H9 (cell line): Measurements from ENCODE around the gene ANKFY1. TPM values are rescaled to one million over a fixed set of nuclear protein-coding genes. Genes with fewer than 3 reads are reported as not detected.
A peak's percentile ranks its signal among the peaks of the same experiment; 100 is the strongest.

Source experiments
- DNase-seq: peaks from one replicate; pipeline ENCODE4 v3.0.0-alpha.2; 2017
- H2AFZ ChIP-seq: one replicate; pipeline ENCODE4 v1.6.1; 2013; ENCODE audit warnings: mild to moderate bottlenecking, low read length, control low read depth, moderate library complexity
- H2AK5ac ChIP-seq: 2 replicates; pipeline ENCODE4 v1.6.1; 2013; ENCODE audit warnings: low read length, control low read depth, mixed read lengths; ENCODE audit not compliant: insufficient read length
- H2BK120ac ChIP-seq: one replicate; pipeline ENCODE4 v1.6.1; 2013; ENCODE audit warnings: low read depth, mild to moderate bottlenecking, low read length, control low read depth, inconsistent platforms; ENCODE audit not compliant: poor library complexity, severe bottlenecking
- H2BK12ac ChIP-seq: 2 replicates; pipeline ENCODE4 v1.6.1; 2013; ENCODE audit warnings: low read length, control low read depth, mixed read lengths, low read depth; ENCODE audit not compliant: insufficient read length
- H2BK15ac ChIP-seq: 2 replicates; pipeline ENCODE4 v1.6.1; 2013; ENCODE audit warnings: low read depth, low read length, control low read depth
- H2BK20ac ChIP-seq: one replicate; pipeline ENCODE4 v1.6.1; 2013; ENCODE audit warnings: low read depth, mild to moderate bottlenecking, low read length, control low read depth, inconsistent platforms; ENCODE audit not compliant: poor library complexity, severe bottlenecking
- H2BK5ac ChIP-seq: 2 replicates; pipeline ENCODE4 v1.6.1; 2013; ENCODE audit warnings: low read length, control low read depth, mixed read lengths; ENCODE audit not compliant: insufficient read length
- H3K14ac ChIP-seq: 2 replicates; pipeline ENCODE4 v1.6.1; 2013; ENCODE audit warnings: low read length, control low read depth; ENCODE audit not compliant: insufficient read depth
- H3K18ac ChIP-seq: 2 replicates; pipeline ENCODE4 v1.6.1; 2013; ENCODE audit warnings: low read depth, mild to moderate bottlenecking, mixed read lengths, low read length, control low read depth; ENCODE audit not compliant: insufficient read length
- H3K23ac ChIP-seq: 2 replicates; pipeline ENCODE4 v1.6.1; 2013; ENCODE audit warnings: low read length, control low read depth, mixed read lengths, low read depth; ENCODE audit not compliant: insufficient read length
- H3K23me2 ChIP-seq: 2 replicates; pipeline ENCODE4 v1.6.1; 2013; ENCODE audit warnings: low read depth, mild to moderate bottlenecking, mixed read lengths, low read length, control low read depth; ENCODE audit not compliant: insufficient read length, poor library complexity, severe bottlenecking
- H3K27ac ChIP-seq: 2 replicates; pipeline ENCODE4 v1.5.1; 2013; ENCODE audit warnings: low read length, control low read depth, mixed read lengths, low read depth; ENCODE audit not compliant: insufficient read length
- H3K27me3 ChIP-seq: 2 replicates; pipeline ENCODE4 v1.6.1; 2013; ENCODE audit warnings: low read length, control low read depth, inconsistent platforms; ENCODE audit not compliant: insufficient read depth
- H3K4ac ChIP-seq: 2 replicates; pipeline ENCODE4 v1.6.1; 2013; ENCODE audit warnings: low read depth, mild to moderate bottlenecking, control low read depth, inconsistent platforms, low read length, moderate library complexity
- H3K4me1 ChIP-seq: 2 replicates; pipeline ENCODE4 v1.6.1; 2013; ENCODE audit warnings: low read length, control low read depth, inconsistent platforms; ENCODE audit not compliant: insufficient read depth
- H3K4me2 ChIP-seq: 2 replicates; pipeline ENCODE4 v1.6.1; 2013; ENCODE audit warnings: low read length, control low read depth, mixed read lengths; ENCODE audit not compliant: insufficient read length, insufficient read depth
- H3K56ac ChIP-seq: 2 replicates; pipeline ENCODE4 v1.6.1; 2013; ENCODE audit warnings: low read depth, mild to moderate bottlenecking, mixed read lengths, low read length, control low read depth; ENCODE audit not compliant: insufficient read length
- H3K79me1 ChIP-seq: 2 replicates; pipeline ENCODE4 v1.6.1; 2013; ENCODE audit warnings: low read depth, mild to moderate bottlenecking, moderate library complexity, low read length, control low read depth, inconsistent platforms; ENCODE audit not compliant: insufficient read depth, poor library complexity, severe bottlenecking
- H3K79me2 ChIP-seq: 2 replicates; pipeline ENCODE4 v1.6.1; 2013; ENCODE audit warnings: low read length, control low read depth, inconsistent platforms; ENCODE audit not compliant: insufficient read depth
- H3K9ac ChIP-seq: 2 replicates; pipeline ENCODE4 v1.6.1; 2013; ENCODE audit warnings: low read length, control low read depth, mixed read lengths; ENCODE audit not compliant: insufficient read length; ENCODE audit errors: extremely low read depth
- H3K9me3 ChIP-seq: one replicate; pipeline ENCODE4 v1.6.1; 2013; ENCODE audit warnings: low read depth, low read length, inconsistent platforms; ENCODE audit not compliant: control insufficient read depth
- H3T11ph ChIP-seq: one replicate; pipeline ENCODE4 v1.6.1; 2013; ENCODE audit warnings: mild to moderate bottlenecking, low read length, control low read depth, inconsistent platforms
- H4K20me1 ChIP-seq: one replicate; pipeline ENCODE4 v1.6.1; 2013; ENCODE audit not compliant: control insufficient read depth, insufficient read length, insufficient read depth
- H4K5ac ChIP-seq: 2 replicates; pipeline ENCODE4 v1.6.1; 2013; ENCODE audit warnings: low read depth, mild to moderate bottlenecking, mixed read lengths, low read length, control low read depth; ENCODE audit not compliant: insufficient read length
- H4K8ac ChIP-seq: replicated peaks from 2 replicates; pipeline ENCODE4 v1.6.1; 2013; ENCODE audit warnings: low read length, control low read depth, mixed read lengths, low read depth; ENCODE audit not compliant: insufficient read length
- H4K91ac ChIP-seq: 2 replicates; pipeline ENCODE4 v1.6.1; 2013; ENCODE audit warnings: low read depth, mild to moderate bottlenecking, moderate library complexity, mixed read lengths, low read length, control low read depth; ENCODE audit not compliant: insufficient read length
- H3K27ac Mint-ChIP-seq, 3 experiments: 2 replicates in 2 of 3; 3 replicates in 1 of 3; pipeline ENCODE4 v1.8.0; 2020 to 2021; ENCODE audit warnings: mixed read lengths in 3 of 3, mild to moderate bottlenecking in 1 of 3, moderate library complexity in 1 of 3
- H3K27me3 Mint-ChIP-seq: 2 replicates; pipeline ENCODE4 v1.8.0; 2021; ENCODE audit warnings: low read depth, mild to moderate bottlenecking, moderate library complexity, mixed read lengths
- H3K36me3 Mint-ChIP-seq, 3 experiments: 2 replicates in 2 of 3; 3 replicates in 1 of 3; pipeline ENCODE4 v1.8.0; 2020 to 2021; ENCODE audit warnings: low read depth in 3 of 3, mixed read lengths in 3 of 3; ENCODE audit not compliant: insufficient read depth in 1 of 3
- H3K4me1 Mint-ChIP-seq, 2 experiments: 2 replicates each; pipeline ENCODE4 v1.8.0; 2020; ENCODE audit warnings: mixed read lengths in 2 of 2
- H3K4me3 Mint-ChIP-seq, 2 experiments: 2 replicates in 1 of 2; 3 replicates in 1 of 2; pipeline ENCODE4 v1.8.0; 2020 to 2021; ENCODE audit warnings: mild to moderate bottlenecking in 2 of 2, mixed read lengths in 2 of 2, moderate library complexity in 1 of 2
- H3K9me3 Mint-ChIP-seq, 2 experiments: 2 replicates in 1 of 2; 3 replicates in 1 of 2; pipeline ENCODE4 v1.8.0; 2020; ENCODE audit warnings: mild to moderate bottlenecking in 2 of 2, mixed read lengths in 2 of 2, moderate library complexity in 1 of 2
- WGBS: extraction: QIAGEN DNeasy Blood & Tissue Kit; methylation state at CpG from one replicate; pipeline ENCODE4 v1.1.7; 2013; ENCODE audit warnings: missing lambda C conversion rate, low lambda C conversion rate, mixed read lengths; ENCODE audit not compliant: insufficient read length; ENCODE audit errors: extremely low coverage; 5-methylcytosine and 5-hydroxymethylcytosine counted together
- total RNA-seq: library from RNA; stranded (reverse); gene quantifications from 2 replicates; pipeline ENCODE4 v1.2.1, GENCODE V29; 2021
- TF ChIP-seq, protein P1 (sequence below): fragments of 200-600 bp; sonication (generic); conservative IDR thresholded peaks from 3 replicates; pipeline ENCODE4 v1.8.0; 2021; ENCODE audit warnings: antibody characterized with exemption, mild to moderate bottlenecking

The ANKFY1 gene
- total RNA-seq, 1 experiment from 2014 or later: 51.9 TPM

DNA sequence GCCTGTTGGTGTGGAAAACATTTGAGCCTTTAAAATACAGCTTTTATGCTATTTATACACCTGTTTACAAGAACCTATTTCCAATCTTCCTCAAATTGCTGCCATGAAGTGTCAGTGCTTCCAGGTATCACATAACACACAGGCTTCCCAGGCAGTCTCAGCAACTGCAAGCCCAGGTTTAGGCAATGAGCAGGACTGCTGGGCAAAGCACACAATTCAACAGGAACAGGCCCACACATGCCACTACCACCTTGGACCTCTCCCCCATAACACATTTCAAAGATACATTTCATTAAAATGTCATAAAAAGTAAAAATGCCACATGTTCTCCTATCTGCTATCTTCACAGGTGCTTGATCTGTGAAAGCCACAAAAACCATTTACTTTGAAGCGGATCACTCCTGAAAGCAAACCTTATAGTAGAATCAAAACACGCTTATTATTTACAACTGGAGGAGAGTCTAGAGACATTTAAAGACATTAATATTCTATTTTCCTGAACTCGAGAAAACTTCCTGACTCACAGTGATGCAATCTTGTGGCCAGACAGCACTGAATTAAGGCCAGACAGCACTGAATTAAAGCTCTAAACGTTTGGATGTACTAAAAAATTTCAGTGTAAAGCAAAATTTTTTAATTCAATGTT lies 31.5 kb downstream of the ANKFY1 start:
- H3K27me3 Mint-ChIP-seq: no peaks in the 10 kb centered on the region
- Histone ChIP-seq H2AK5ac (no peak overlapping the region), H3K9ac (no peak overlapping the region), H2AFZ (no peak overlapping the region), H3K79me2 (no peaks in the 10 kb centered on the region), H2BK120ac (no peak overlapping the region), H3K23me2 (no peaks in the 10 kb centered on the region), H4K20me1 (no peaks in the 10 kb centered on the region), H3T11ph (no peak overlapping the region), H2BK12ac (no peak overlapping the region), H3K4me2 (no peak overlapping the region), H3K56ac (no peak overlapping the region), H3K9me3 (no peaks in the 10 kb centered on the region), H4K91ac (no peak overlapping the region), H3K18ac (no peak overlapping the region), H3K4me1 (no peaks in the 10 kb centered on the region), H3K23ac (no peak overlapping the region), H3K79me1 (no peaks in the 10 kb centered on the region), H4K5ac (no peak overlapping the region), H3K4ac (no peak overlapping the region), H2BK15ac (no peak overlapping the region), H2BK5ac (no peak overlapping the region), H2BK20ac (no peak overlapping the region), H4K8ac (no peak overlapping the region), H3K27ac (no peak overlapping the region), H3K14ac (no peak overlapping the region), H3K27me3 (no peaks in the 10 kb centered on the region)
- no peak overlapping the region for H3K4me3 Mint-ChIP-seq
- peaks cover 0 to 10% of the 10 kb centered on the region in 2 experiments; a peak in 2 of 4 replicates for H3K4me1 Mint-ChIP-seq
- TF ChIP-seq, protein P1, sequence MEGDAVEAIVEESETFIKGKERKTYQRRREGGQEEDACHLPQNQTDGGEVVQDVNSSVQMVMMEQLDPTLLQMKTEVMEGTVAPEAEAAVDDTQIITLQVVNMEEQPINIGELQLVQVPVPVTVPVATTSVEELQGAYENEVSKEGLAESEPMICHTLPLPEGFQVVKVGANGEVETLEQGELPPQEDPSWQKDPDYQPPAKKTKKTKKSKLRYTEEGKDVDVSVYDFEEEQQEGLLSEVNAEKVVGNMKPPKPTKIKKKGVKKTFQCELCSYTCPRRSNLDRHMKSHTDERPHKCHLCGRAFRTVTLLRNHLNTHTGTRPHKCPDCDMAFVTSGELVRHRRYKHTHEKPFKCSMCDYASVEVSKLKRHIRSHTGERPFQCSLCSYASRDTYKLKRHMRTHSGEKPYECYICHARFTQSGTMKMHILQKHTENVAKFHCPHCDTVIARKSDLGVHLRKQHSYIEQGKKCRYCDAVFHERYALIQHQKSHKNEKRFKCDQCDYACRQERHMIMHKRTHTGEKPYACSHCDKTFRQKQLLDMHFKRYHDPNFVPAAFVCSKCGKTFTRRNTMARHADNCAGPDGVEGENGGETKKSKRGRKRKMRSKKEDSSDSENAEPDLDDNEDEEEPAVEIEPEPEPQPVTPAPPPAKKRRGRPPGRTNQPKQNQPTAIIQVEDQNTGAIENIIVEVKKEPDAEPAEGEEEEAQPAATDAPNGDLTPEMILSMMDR: no peak
- H3K9me3 Mint-ChIP-seq: no peaks in the 10 kb centered on the region; a peak in 1 of 5 replicates
- no CpG with 5 or more reads among the region's 4 CpGs for WGBS
- no peak for DNase-seq
- H3K36me3 Mint-ChIP-seq: peaks cover 8 to 41% (median 37%) of the 10 kb centered on the region in 3 experiments; a peak in 6 of 7 replicates
- H3K27ac Mint-ChIP-seq: peak overlapping the region in 1 of 3 experiments; percentile 76; a peak in 2 of 7 replicates
